HepG2 (cell line): Measurements from ENCODE around the gene VAMP5. TPM values are rescaled to one million over a fixed set of nuclear protein-coding genes. Genes with fewer than 3 reads are reported as not detected.

Source experiments
- AKNA ChIP-seq: sonication (generic); formaldehyde crosslinking; IDR thresholded peaks from 2 replicates; pipeline ENCODE4 v1.4.0; 2020; ENCODE audit warnings: missing genetic modification reagents, borderline replicate concordance
- ATAD3A ChIP-seq: sonication (generic); formaldehyde crosslinking; IDR thresholded peaks from 2 replicates; pipeline ENCODE4 v1.4.0; 2020; ENCODE audit warnings: missing genetic modification reagents
- CEBPZ ChIP-seq: IDR thresholded peaks from 2 replicates; pipeline ENCODE4 v1.6.1; 2012; ENCODE audit warnings: low read length, improper control_type of control experiment
- CREBL2 ChIP-seq: sonication (generic); formaldehyde crosslinking; IDR thresholded peaks from 2 replicates; pipeline ENCODE4 v1.8.1; 2023; ENCODE audit warnings: missing genetic modification reagents, mild to moderate bottlenecking, borderline replicate concordance
- IRF2 ChIP-seq: IDR thresholded peaks from 2 replicates; pipeline ENCODE4 v1.6.1; 2018; ENCODE audit warnings: missing genetic modification reagents, missing compliant biosample characterization
- KDM6A ChIP-seq: IDR thresholded peaks from 2 replicates; pipeline ENCODE4 v1.6.1; 2016; ENCODE audit warnings: low read depth
- MEIS1 ChIP-seq: sonication (generic); formaldehyde crosslinking; IDR thresholded peaks from 2 replicates; pipeline ENCODE4 v1.9.0; 2021; ENCODE audit warnings: mild to moderate bottlenecking, missing genetic modification reagents, moderate library complexity, borderline replicate concordance
- PHF20 ChIP-seq: sonication (generic); formaldehyde crosslinking; IDR thresholded peaks from 2 replicates; pipeline ENCODE4 v1.5.0; 2020; ENCODE audit warnings: mild to moderate bottlenecking, missing genetic modification reagents
- TBP ChIP-seq: sonication (generic); formaldehyde crosslinking; IDR thresholded peaks from 2 replicates; pipeline ENCODE4 v1.5.0; 2020; ENCODE audit warnings: missing genetic modification reagents
- TEAD3 ChIP-seq: optimal IDR thresholded peaks from 2 replicates; pipeline ENCODE3; 2016; ENCODE audit warnings: borderline replicate concordance
- THAP7 ChIP-seq: sonication (generic); formaldehyde crosslinking; IDR thresholded peaks from 2 replicates; pipeline ENCODE4 v1.8.1; 2023; ENCODE audit warnings: mild to moderate bottlenecking, missing genetic modification reagents
- TOE1 ChIP-seq: sonication (generic); formaldehyde crosslinking; IDR thresholded peaks from 2 replicates; pipeline ENCODE4 v1.4.0; 2020; ENCODE audit warnings: mild to moderate bottlenecking, missing genetic modification reagents
- WIZ ChIP-seq: sonication (generic); formaldehyde crosslinking; IDR thresholded peaks from 2 replicates; pipeline ENCODE4 v1.5.1; 2020; ENCODE audit warnings: mild to moderate bottlenecking, missing genetic modification reagents
- ZBTB26 ChIP-seq: IDR thresholded peaks from 2 replicates; pipeline ENCODE4 v1.6.1; 2016; ENCODE audit warnings: missing compliant biosample characterization, missing genetic modification reagents, borderline replicate concordance
- ZFP62 ChIP-seq: sonication (generic); formaldehyde crosslinking; IDR thresholded peaks from 2 replicates; pipeline ENCODE4 v1.4.0; 2020; ENCODE audit warnings: missing genetic modification reagents
- ZNF451 ChIP-seq: sonication (generic); formaldehyde crosslinking; IDR thresholded peaks from 2 replicates; pipeline ENCODE4 v1.5.0; 2020; ENCODE audit warnings: mild to moderate bottlenecking, missing genetic modification reagents
- ZNF761 ChIP-seq: sonication (generic); formaldehyde crosslinking; conservative IDR thresholded peaks from 2 replicates; pipeline ENCODE4 v1.4.0; 2020; ENCODE audit warnings: mild to moderate bottlenecking, missing genetic modification reagents
- ZNF772 ChIP-seq: sonication (generic); formaldehyde crosslinking; IDR thresholded peaks from 2 replicates; pipeline ENCODE4 v1.5.0; 2020; ENCODE audit warnings: mild to moderate bottlenecking, missing genetic modification reagents
- ZSCAN20 ChIP-seq: sonication (generic); formaldehyde crosslinking; IDR thresholded peaks from 2 replicates; pipeline ENCODE4 v1.4.0; 2020; ENCODE audit warnings: missing genetic modification reagents, mild to moderate bottlenecking, borderline replicate concordance
- polyA plus RNA-seq, 8 experiments: library from polyadenylated mRNA; depleted of rRNA in 3 of 8; stranded (reverse) in 7 of 8; unstranded in 1 of 8; fragments of >200 nt; fragmentation: Illumina TruSeq in 4 of 8; extraction: Trizol in 4 of 8; gene quantifications; 2 replicates each; pipeline versions ENCODE4 v1.2.1 to v1.2.3, GENCODE V29; 2011 to 2016; ENCODE audit warnings: low read depth in 4 of 8, missing spikeins in 1 of 8, mixed read lengths in 1 of 8; ENCODE audit not compliant: insufficient read depth in 1 of 8
- total RNA-seq, 5 experiments: library from RNA; depleted of rRNA; stranded (reverse); fragments of >200 nt; fragmentation: Illumina TruSeq; extraction: Trizol; gene quantifications; 2 replicates each; pipeline ENCODE4 v1.2.3, GENCODE V29; 2016; ENCODE audit warnings: low read depth in 1 of 5

VAMP5 gene
- total and polyA plus RNA-seq, 2 of the 13 experiments (the other 11 are each of a cell fraction or from before 2014, with no cell fraction given): 7.2 to 56.7 TPM

- TF ChIP-seq CREBL2 (CRISPR knock-in tag): peak; percentile 93; the same call in 1 of the 2 replicates
- TF ChIP-seq ZSCAN20 (CRISPR knock-in tag): peak; percentile 75
- TF ChIP-seq CEBPZ: no peak
- peak; percentile 91; the same call in 1 of the 2 replicates for TF ChIP-seq ZNF772 (CRISPR knock-in tag)
- peak; percentile 87; the same call in 1 of the 2 replicates for TF ChIP-seq ZBTB26 (CRISPR knock-in tag)
- TF ChIP-seq ZFP62 (CRISPR knock-in tag): no peak
- TF ChIP-seq ATAD3A (CRISPR knock-in tag): 0 out of 2 replicates have a peak, but pooled peaks have one; percentile 45
- TF ChIP-seq IRF2 (CRISPR knock-in tag): peak; percentile 48; the same call in 1 of the 2 replicates
- peak; percentile 57; the same call in 1 of the 2 replicates for TF ChIP-seq PHF20 (CRISPR knock-in tag)
- no peak for TF ChIP-seq ZNF761 (CRISPR knock-in tag)
- peak; percentile 89; the same call in 1 of the 2 replicates for TF ChIP-seq TOE1 (CRISPR knock-in tag)
- TF ChIP-seq WIZ: no peak; the same call in 1 of the 2 replicates
- peak; percentile 90 for TF ChIP-seq KDM6A (CRISPR knock-in tag)
- peak; percentile 86; the same call in 1 of the 2 replicates for TF ChIP-seq MEIS1
- TF ChIP-seq THAP7 (CRISPR knock-in tag): 0 out of 2 replicates have a peak, but pooled peaks have one; percentile 25
- peak; percentile 44; the same call in 1 of the 2 replicates for TF ChIP-seq TBP
- TF ChIP-seq TEAD3 (CRISPR knock-in tag): peak; percentile 54
- TF ChIP-seq ZNF451 (CRISPR knock-in tag): 0 out of 2 replicates have a peak, but pooled peaks have one; percentile 60
- TF ChIP-seq AKNA (CRISPR knock-in tag): no peak
These were observed at the start of gene VAMP5 (continued) for GRCh38 chr2:85584354-85584856.
